Lower leg skin (tissue), 4 donors: ENCODE measurements around the gene BRK1. TPM values are rescaled to one million over a fixed set of nuclear protein-coding genes. Genes with fewer than 3 reads are reported as not detected.
"Not testable (repeated sequence)": the region's sequence is repeated elsewhere in the genome, so short reads cannot be mapped to it uniquely, and the experiment has no call there.

Experiments used
- DNase-seq, 2 donors: peaks; one replicate each; pipeline ENCODE4 v3.0.0-alpha.2; 2019; ENCODE audit warnings: low spot score in 2 of 2
- H3K4me3 ChIP-seq: fragments of 200-600 bp; sonication (generic); 2 replicates; pipeline ENCODE4 v1.5.1; 2017; ENCODE audit warnings: mild to moderate bottlenecking, low read depth; ENCODE audit not compliant: poor library complexity, severe bottlenecking
- POLR2A ChIP-seq, 2 donors: fragments of 450-650 bp; IDR thresholded peaks; one replicate each; pipeline ENCODE4 v1.6.1; 2016 to 2017; ENCODE audit warnings: antibody characterized with exemption in 2 of 2, mild to moderate bottlenecking in 1 of 2, moderate library complexity in 1 of 2
- WGBS, 2 donors: methylation state at CpG; one replicate each; pipeline ENCODE4 v1.1.5; 2018; 5-methylcytosine and 5-hydroxymethylcytosine counted together
- intact Hi-C: fragments of 100-400 bp; cut with DNase I; formaldehyde crosslinking; loops from one replicate; pipeline ENCODE4 v1.15.0; 2023; ENCODE audit warnings: low total_unique reads
- total RNA-seq, 4 donors: library from RNA; depleted of rRNA; stranded (reverse); fragments of >200 nt; gene quantifications; one replicate each; pipeline ENCODE4 v1.1.0, GENCODE V29; 2016
- TF ChIP-seq, protein P1 (sequence below), 3 donors: fragments of 450-650 bp; IDR thresholded peaks; one replicate each; pipeline ENCODE4 v1.5.1; 2016; ENCODE audit warnings: antibody characterized with exemption in 3 of 3, mild to moderate bottlenecking in 3 of 3, moderate library complexity in 2 of 3

Gene BRK1
- total RNA-seq, 4 donors from 2014 or later: 48.0 to 111 (median 78.7) TPM

GRCh38 chr3:10169000-10169496 lies 53.6 kb downstream of the BRK1 start:
- intact Hi-C loops: no loop called here
- no peak for DNase-seq
- WGBS, 2 donors: 56 to 66% methylated on average over 8 of the region's 8 CpGs
- TF ChIP-seq, protein P1, sequence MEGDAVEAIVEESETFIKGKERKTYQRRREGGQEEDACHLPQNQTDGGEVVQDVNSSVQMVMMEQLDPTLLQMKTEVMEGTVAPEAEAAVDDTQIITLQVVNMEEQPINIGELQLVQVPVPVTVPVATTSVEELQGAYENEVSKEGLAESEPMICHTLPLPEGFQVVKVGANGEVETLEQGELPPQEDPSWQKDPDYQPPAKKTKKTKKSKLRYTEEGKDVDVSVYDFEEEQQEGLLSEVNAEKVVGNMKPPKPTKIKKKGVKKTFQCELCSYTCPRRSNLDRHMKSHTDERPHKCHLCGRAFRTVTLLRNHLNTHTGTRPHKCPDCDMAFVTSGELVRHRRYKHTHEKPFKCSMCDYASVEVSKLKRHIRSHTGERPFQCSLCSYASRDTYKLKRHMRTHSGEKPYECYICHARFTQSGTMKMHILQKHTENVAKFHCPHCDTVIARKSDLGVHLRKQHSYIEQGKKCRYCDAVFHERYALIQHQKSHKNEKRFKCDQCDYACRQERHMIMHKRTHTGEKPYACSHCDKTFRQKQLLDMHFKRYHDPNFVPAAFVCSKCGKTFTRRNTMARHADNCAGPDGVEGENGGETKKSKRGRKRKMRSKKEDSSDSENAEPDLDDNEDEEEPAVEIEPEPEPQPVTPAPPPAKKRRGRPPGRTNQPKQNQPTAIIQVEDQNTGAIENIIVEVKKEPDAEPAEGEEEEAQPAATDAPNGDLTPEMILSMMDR (IDR thresholded peaks at IDR 0.05): no peak
- TF ChIP-seq POLR2A (IDR thresholded peaks at IDR 0.05): no peak
- no peak overlapping the region for H3K4me3 ChIP-seq

- DNase-seq: no peak
- H3K4me3 ChIP-seq: no peak overlapping the region
- TF ChIP-seq POLR2A (IDR thresholded peaks at IDR 0.05): no peak
- TF ChIP-seq, protein P1 (IDR thresholded peaks at IDR 0.05): no peak
- 56 to 58% methylated on average over 13 of the region's 13 CpGs for WGBS, 2 donors
- intact Hi-C loops: no loop called here
Measured at GRCh38 chr3:10170915-10171478, 55.5 kb downstream of the BRK1 start.

DNA sequence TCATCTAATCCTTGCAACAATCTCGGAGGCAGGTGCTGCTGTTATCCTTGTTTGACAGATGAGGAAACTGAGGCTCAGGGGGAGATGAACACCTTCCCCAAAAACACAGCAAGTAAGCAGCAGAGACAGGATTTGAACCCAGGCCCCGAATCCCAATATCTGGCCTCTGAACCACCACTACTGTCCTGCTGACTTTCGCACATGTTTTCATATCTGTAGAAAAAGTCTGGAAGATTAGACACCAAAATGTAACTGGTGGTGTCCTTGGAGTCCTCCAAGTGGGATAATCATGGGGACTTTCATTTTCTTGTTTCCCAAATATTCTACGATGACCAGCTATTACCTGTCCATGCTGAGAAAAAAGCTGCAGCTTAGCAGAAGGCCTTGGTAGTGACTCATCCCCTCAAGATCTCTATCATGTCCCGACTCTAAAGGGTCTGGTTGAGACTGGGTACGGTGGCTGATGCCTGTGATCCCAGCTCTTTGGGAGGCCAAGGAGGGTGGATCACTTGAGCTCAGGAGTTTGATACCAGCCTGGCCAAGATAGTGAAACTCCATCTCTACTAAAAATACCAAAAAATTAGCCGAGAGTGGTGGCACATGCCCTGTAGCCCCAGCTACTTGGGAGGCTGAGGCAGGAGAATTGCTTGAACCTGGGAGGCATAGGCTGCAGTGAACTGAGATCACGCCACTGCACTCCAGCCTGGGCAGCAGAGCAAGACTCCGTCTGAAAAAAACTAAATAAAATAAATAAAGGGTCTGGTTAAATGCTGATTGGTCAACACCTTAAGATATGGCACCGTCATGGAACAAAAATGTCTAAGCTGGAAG lies 57.8 kb downstream of the BRK1 start:
- TF ChIP-seq, protein P1 (IDR thresholded peaks at IDR 0.05): no peak
- TF ChIP-seq POLR2A (IDR thresholded peaks at IDR 0.05): no peak
- DNase-seq: no peak
- H3K4me3 ChIP-seq: no peak overlapping the region
- intact Hi-C loops: no loop called here
- WGBS, 2 donors: 78 to 86% methylated on average over 10 of the region's 10 CpGs

DNA sequence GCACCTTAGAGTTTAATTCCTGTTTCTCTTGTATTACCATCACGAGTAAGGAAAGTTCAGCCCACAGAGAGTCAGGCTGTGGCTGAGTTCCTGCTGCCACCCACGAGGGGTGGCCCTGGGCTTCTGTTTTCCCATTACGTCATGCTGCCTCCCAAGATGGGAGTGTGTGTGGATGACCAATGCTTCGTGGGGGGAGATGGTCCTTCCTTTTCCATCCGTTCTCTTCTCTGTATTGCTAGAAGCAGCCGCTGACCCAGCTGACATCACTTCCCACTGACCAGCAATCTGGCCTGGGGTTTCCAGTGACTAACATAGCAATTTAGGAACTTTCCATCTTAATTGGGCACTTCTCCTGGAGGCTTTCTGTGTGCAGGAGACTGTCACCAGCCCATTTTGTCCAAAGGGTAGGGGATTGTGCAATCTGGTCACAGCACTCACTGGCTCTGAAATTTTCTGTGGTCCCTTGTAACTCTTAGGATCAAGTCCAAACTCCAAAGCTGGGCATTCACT lies 58.5 kb downstream of the BRK1 start:
- H3K4me3 ChIP-seq: no peak overlapping the region
- peak; percentile 74 to 92 for DNase-seq
- 41 to 47% methylated on average over 6 of the region's 6 CpGs for WGBS, 2 donors
- TF ChIP-seq, protein P1 (IDR thresholded peaks at IDR 0.05): no peak
- TF ChIP-seq POLR2A (IDR thresholded peaks at IDR 0.05): no peak
- intact Hi-C loops: no loop called here

DNA sequence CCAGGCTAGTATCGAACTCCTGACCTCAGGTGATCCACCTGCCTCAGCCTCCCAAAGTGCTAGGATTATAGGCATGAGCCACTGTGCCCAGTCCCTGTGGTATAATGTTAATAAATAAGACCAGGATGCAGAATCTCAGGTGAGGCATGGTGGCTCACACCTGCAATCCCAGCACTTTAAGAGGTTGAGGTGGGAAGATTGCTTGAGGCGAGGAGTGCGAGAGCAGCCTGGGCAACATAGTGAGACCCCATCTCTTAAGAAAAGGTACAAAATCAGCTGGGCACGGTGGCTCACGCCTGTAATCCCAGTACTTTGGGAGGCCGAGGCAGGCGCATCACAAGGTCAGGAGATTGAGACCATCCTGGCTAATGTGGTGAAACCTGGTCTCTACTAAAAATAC lies 59.9 kb downstream of the BRK1 start:
- intact Hi-C loops, H3K4me3 ChIP-seq, DNase-seq: not testable (repeated sequence)
- 93 to 96% methylated on average over 7 of the region's 7 CpGs for WGBS, 2 donors

DNA sequence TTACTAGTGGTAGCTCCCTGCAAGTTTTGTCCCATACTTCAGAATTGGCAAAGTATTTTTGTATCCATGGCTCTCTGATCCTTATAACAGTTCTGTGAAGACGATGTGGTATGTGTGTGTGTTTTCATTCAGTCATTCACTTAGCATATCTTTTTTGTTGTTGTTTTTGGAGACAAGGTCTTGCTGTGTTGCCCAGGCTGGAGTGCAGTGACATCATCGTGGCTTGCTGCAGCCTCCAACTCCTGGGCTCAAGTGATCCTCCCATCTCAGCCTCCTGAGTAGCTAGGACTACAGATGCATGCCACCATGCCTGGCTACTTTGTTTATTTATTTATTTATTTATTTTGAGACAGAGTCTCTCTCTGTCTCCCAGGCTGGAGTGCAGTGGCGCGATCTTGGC lies 60.7 kb downstream of the BRK1 start:
- DNase-seq, H3K4me3 ChIP-seq, intact Hi-C loops: not testable (repeated sequence)
- 89 to 93% methylated on average over 4 of the region's 4 CpGs for WGBS, 2 donors

Other genes with a start within 250 kb of the BRK1 start
- gene CIDEC, start 235.4 kb upstream of the BRK1 start, total RNA-seq: 10 to 100 TPM in 2 of 4 donors, 1 to 10 TPM in 2; 2.8 to 23.7 (median 9.0) TPM
- 10 to 100 TPM; 39.2 to 70.6 (median 51.0) TPM for gene JAGN1, start 225.1 kb upstream of the BRK1 start, total RNA-seq
- 100 to 1,000 TPM in 1 of 4 donors, 10 to 100 TPM in 3; 71.1 to 117 (median 81.1) TPM for gene IL17RE, start 212.8 kb upstream of the BRK1 start, total RNA-seq
- 100 to 1,000 TPM in 3 of 4 donors, 10 to 100 TPM in 1; 95.5 to 155 (median 113) TPM for gene IL17RC, start 198.6 kb upstream of the BRK1 start, total RNA-seq
- 10 to 100 TPM; 16.1 to 58.8 (median 28.3) TPM for gene CRELD1, start 181.8 kb upstream of the BRK1 start, total RNA-seq
- 1 to 10 TPM; 3.2 to 6.4 (median 4.0) TPM for gene PRRT3, start 163.3 kb upstream of the BRK1 start, total RNA-seq
- gene EMC3, start 128.8 kb upstream of the BRK1 start, total RNA-seq: 100 to 1,000 TPM; 101 to 108 (median 104) TPM
- gene FANCD2, start 89.2 kb upstream of the BRK1 start, total RNA-seq: 1 to 10 TPM; 1.7 to 6.5 (median 3.1) TPM
- not detected for gene FANCD2OS, start 7.4 kb upstream of the BRK1 start, total RNA-seq
- 10 to 100 TPM; 33.0 to 38.9 (median 36.4) TPM for gene VHL, start 26.1 kb downstream of the BRK1 start, total RNA-seq
- 10 to 100 TPM in 2 of 4 donors, 1 to 10 TPM in 2; 7.0 to 15.0 (median 11.4) TPM for gene IRAK2, start 49.2 kb downstream of the BRK1 start, total RNA-seq
- 10 to 100 TPM; 18.6 to 25.1 (median 22.4) TPM for gene TATDN2, start 132.8 kb downstream of the BRK1 start, total RNA-seq
- not detected for gene GHRL, start 177.3 kb downstream of the BRK1 start, total RNA-seq
- gene SEC13, start 205.4 kb downstream of the BRK1 start, total RNA-seq: 100 to 1,000 TPM in 1 of 4 donors, 10 to 100 TPM in 3; 73.7 to 105 (median 93.0) TPM